ENCODE data around the gene FCN1.

The FCN1 gene

GRCh38 chr9:134896834-134897583 lies 20.7 kb downstream of the FCN1 start:
- H3K4me3 ChIP-seq (ENCODE audit: low read length), result no peak overlapping the region
- H3K36me3 ChIP-seq (ENCODE audit: control insufficient read depth, insufficient read depth, low read length), result no peaks in the 10 kb centered on the region
- no peaks in the 10 kb centered on the region for H3K4me1 ChIP-seq (ENCODE audit: control insufficient read depth, insufficient read depth, low read length)
- no peak overlapping the region for H3K27ac ChIP-seq (ENCODE audit: low read depth, low read length)
- H3K9ac ChIP-seq (ENCODE audit: low read length), result no peak overlapping the region
- no peaks in the 10 kb centered on the region for H3K27me3 ChIP-seq (ENCODE audit: control insufficient read depth, insufficient read depth, low read length)

- H3K27ac ChIP-seq (ENCODE audit: low read depth, low read length), result no peak overlapping the region
Measured at GRCh38 chr9:134895908-134896833, 21.5 kb downstream of the FCN1 start.

GRCh38 chr9:134895567-134895907 lies 22.2 kb downstream of the FCN1 start:
- H3K9ac ChIP-seq (ENCODE audit: low read length), result no peak overlapping the region
- no peak overlapping the region for H3K27ac ChIP-seq (ENCODE audit: low read depth, low read length)
- no peaks in the 10 kb centered on the region for H3K36me3 ChIP-seq (ENCODE audit: control insufficient read depth, insufficient read depth, low read length)
- H3K4me3 ChIP-seq (ENCODE audit: low read length), result no peak overlapping the region
- no peaks in the 10 kb centered on the region for H3K4me1 ChIP-seq (ENCODE audit: control insufficient read depth, insufficient read depth, low read length)
- H3K27me3 ChIP-seq (ENCODE audit: control insufficient read depth, insufficient read depth, low read length), result no peaks in the 10 kb centered on the region

More at GRCh38 chr9:134895908-134896833, 21.5 kb downstream of the FCN1 start:
- Histone ChIP-seq H3K4me3 (ENCODE audit: low read length) (no peak overlapping the region), H3K27me3 (ENCODE audit: control insufficient read depth, insufficient read depth, low read length) (no peaks in the 10 kb centered on the region), H3K9ac (ENCODE audit: low read length) (no peak overlapping the region), H3K4me1 (ENCODE audit: control insufficient read depth, insufficient read depth, low read length) (no peaks in the 10 kb centered on the region), H3K36me3 (ENCODE audit: control insufficient read depth, insufficient read depth, low read length) (no peaks in the 10 kb centered on the region)

GRCh38 chr9:134895097-134895496 lies 22.6 kb downstream of the FCN1 start:
- no peak overlapping the region for H3K27ac ChIP-seq (ENCODE audit: low read depth, low read length)
- no peak overlapping the region for H3K9ac ChIP-seq (ENCODE audit: low read length)

GRCh38 chr9:134894136-134894860 lies 23.4 kb downstream of the FCN1 start:
- H3K27me3 ChIP-seq (ENCODE audit: control insufficient read depth, insufficient read depth, low read length), result no peaks in the 10 kb centered on the region
- no peak overlapping the region for H3K9ac ChIP-seq (ENCODE audit: low read length)
- H3K4me3 ChIP-seq (ENCODE audit: low read length), result no peak overlapping the region
- H3K36me3 ChIP-seq (ENCODE audit: control insufficient read depth, insufficient read depth, low read length), result no peaks in the 10 kb centered on the region
- no peak overlapping the region for H3K27ac ChIP-seq (ENCODE audit: low read depth, low read length)
- no peaks in the 10 kb centered on the region for H3K4me1 ChIP-seq (ENCODE audit: control insufficient read depth, insufficient read depth, low read length)

More at GRCh38 chr9:134895097-134895496, 22.6 kb downstream of the FCN1 start:
- no peaks in the 10 kb centered on the region for H3K27me3 ChIP-seq (ENCODE audit: control insufficient read depth, insufficient read depth, low read length)
- no peaks in the 10 kb centered on the region for H3K4me1 ChIP-seq (ENCODE audit: control insufficient read depth, insufficient read depth, low read length)
- H3K4me3 ChIP-seq (ENCODE audit: low read length), result no peak overlapping the region
- no peaks in the 10 kb centered on the region for H3K36me3 ChIP-seq (ENCODE audit: control insufficient read depth, insufficient read depth, low read length)

- H3K4me1 ChIP-seq (ENCODE audit: control insufficient read depth, insufficient read depth, low read length), result no peaks in the 10 kb centered on the region
- H3K27me3 ChIP-seq (ENCODE audit: control insufficient read depth, insufficient read depth, low read length), result no peaks in the 10 kb centered on the region
- no peak overlapping the region for H3K4me3 ChIP-seq (ENCODE audit: low read length)
- H3K36me3 ChIP-seq (ENCODE audit: control insufficient read depth, insufficient read depth, low read length), result no peaks in the 10 kb centered on the region
- no peak overlapping the region for H3K9ac ChIP-seq (ENCODE audit: low read length)
- no peak overlapping the region for H3K27ac ChIP-seq (ENCODE audit: low read depth, low read length)
Measured at GRCh38 chr9:134892820-134893420, 24.8 kb downstream of the FCN1 start.

GRCh38 chr9:134892221-134892620 lies 25.5 kb downstream of the FCN1 start:
- Histone ChIP-seq H3K36me3 (ENCODE audit: control insufficient read depth, insufficient read depth, low read length) (no peaks in the 10 kb centered on the region), H3K27me3 (ENCODE audit: control insufficient read depth, insufficient read depth, low read length) (no peaks in the 10 kb centered on the region), H3K27ac (ENCODE audit: low read depth, low read length) (no peak overlapping the region), H3K4me3 (ENCODE audit: low read length) (no peak overlapping the region), H3K4me1 (ENCODE audit: control insufficient read depth, insufficient read depth, low read length) (no peaks in the 10 kb centered on the region), H3K9ac (ENCODE audit: low read length) (no peak overlapping the region)

GRCh38 chr9:134891713-134892112 lies 26.0 kb downstream of the FCN1 start:
- H3K27ac ChIP-seq (ENCODE audit: low read depth, low read length), result no peak overlapping the region
- no peaks in the 10 kb centered on the region for H3K27me3 ChIP-seq (ENCODE audit: control insufficient read depth, insufficient read depth, low read length)
- H3K4me3 ChIP-seq (ENCODE audit: low read length), result no peak overlapping the region
- H3K9ac ChIP-seq (ENCODE audit: low read length), result no peak overlapping the region
- H3K4me1 ChIP-seq (ENCODE audit: control insufficient read depth, insufficient read depth, low read length), result no peaks in the 10 kb centered on the region
- H3K36me3 ChIP-seq (ENCODE audit: control insufficient read depth, insufficient read depth, low read length), result no peaks in the 10 kb centered on the region

- Histone ChIP-seq H3K27ac (ENCODE audit: low read depth, low read length) (no peak overlapping the region), H3K27me3 (ENCODE audit: control insufficient read depth, insufficient read depth, low read length) (no peaks in the 10 kb centered on the region), H3K4me3 (ENCODE audit: low read length) (no peak overlapping the region), H3K4me1 (ENCODE audit: control insufficient read depth, insufficient read depth, low read length) (no peaks in the 10 kb centered on the region), H3K36me3 (ENCODE audit: control insufficient read depth, insufficient read depth, low read length) (no peaks in the 10 kb centered on the region), H3K9ac (ENCODE audit: low read length) (no peak overlapping the region)
Measured at GRCh38 chr9:134891053-134891452, 26.7 kb downstream of the FCN1 start.

GRCh38 chr9:134890155-134890495 lies 27.6 kb downstream of the FCN1 start:
- Histone ChIP-seq H3K27me3 (ENCODE audit: control insufficient read depth, insufficient read depth, low read length) (no peaks in the 10 kb centered on the region), H3K4me3 (ENCODE audit: low read length) (no peak overlapping the region), H3K36me3 (ENCODE audit: control insufficient read depth, insufficient read depth, low read length) (no peaks in the 10 kb centered on the region), H3K9ac (ENCODE audit: low read length) (no peak overlapping the region), H3K27ac (ENCODE audit: low read depth, low read length) (no peak overlapping the region), H3K4me1 (ENCODE audit: control insufficient read depth, insufficient read depth, low read length) (no peaks in the 10 kb centered on the region)

GRCh38 chr9:134889386-134890154 lies 28.1 kb downstream of the FCN1 start:
- no peaks in the 10 kb centered on the region for H3K36me3 ChIP-seq (ENCODE audit: control insufficient read depth, insufficient read depth, low read length)
- no peaks in the 10 kb centered on the region for H3K4me1 ChIP-seq (ENCODE audit: control insufficient read depth, insufficient read depth, low read length)
- H3K27me3 ChIP-seq (ENCODE audit: control insufficient read depth, insufficient read depth, low read length), result no peaks in the 10 kb centered on the region
- no peak overlapping the region for H3K27ac ChIP-seq (ENCODE audit: low read depth, low read length)
- no peak overlapping the region for H3K4me3 ChIP-seq (ENCODE audit: low read length)
- H3K9ac ChIP-seq (ENCODE audit: low read length), result no peak overlapping the region
